Measurements from ENCODE around the gene ZNF219.

The ZNF219 gene

GRCh38 chr14:21102521-21103410 lies 4.3 kb upstream of the ZNF219 start:
- DNase-seq (ENCODE audit: low read depth, low spot score), result no peak

- DNase-seq (ENCODE audit: low read depth, low spot score), result no peak
These were observed 3.5 kb upstream of the ZNF219 start for GRCh38 chr14:21101802-21102413.

- DNase-seq (ENCODE audit: low read depth, low spot score), result no peak
These were observed 2.5 kb upstream of the ZNF219 start, which contains the start of gene TMEM253 for GRCh38 chr14:21100931-21101330. Gene TMEM253, plus strand, starts transcription at chr14:21101066. Its CDS starts 278 bp downstream, at chr14:21101344.

GRCh38 chr14:21099596-21099985 lies 1.1 kb upstream of the ZNF219 start:
- DNase-seq (ENCODE audit: low read depth, low spot score), result no peak

GRCh38 chr14:21098892-21099595 lies 589 bp upstream of the ZNF219 start:
- DNase-seq (ENCODE audit: low read depth, low spot score), result no peak

GRCh38 chr14:21097636-21098075 lies 799 bp downstream of the ZNF219 start:
- DNase-seq (ENCODE audit: low read depth, low spot score), result no peak

GRCh38 chr14:21096978-21097635 lies 1.3 kb downstream of the ZNF219 start:
- DNase-seq (ENCODE audit: low read depth, low spot score), result no peak

- DNase-seq (ENCODE audit: low read depth, low spot score), result no peak
These were observed 2.0 kb downstream of the ZNF219 start for GRCh38 chr14:21096438-21096837.

- DNase-seq (ENCODE audit: low read depth, low spot score), result no peak
These were observed 2.8 kb downstream of the ZNF219 start for GRCh38 chr14:21095430-21096205.

- no peak for DNase-seq (ENCODE audit: low read depth, low spot score)
These were observed 4.4 kb downstream of the ZNF219 start for GRCh38 chr14:21093769-21094681.

- DNase-seq (ENCODE audit: low read depth, low spot score), result no peak
These were observed 5.4 kb downstream of the ZNF219 start for GRCh38 chr14:21093018-21093417.

GRCh38 chr14:21092273-21093011 lies 6.0 kb downstream of the ZNF219 start:
- DNase-seq (ENCODE audit: low read depth, low spot score), result no peak

GRCh38 chr14:21091821-21092272 lies 6.6 kb downstream of the ZNF219 start:
- no peak for DNase-seq (ENCODE audit: low read depth, low spot score)

- DNase-seq (ENCODE audit: low read depth, low spot score), result no peak
These were observed 7.4 kb downstream of the ZNF219 start for GRCh38 chr14:21090940-21091663.

- no peak for DNase-seq (ENCODE audit: low read depth, low spot score)
These were observed 8.1 kb downstream of the ZNF219 start for GRCh38 chr14:21090194-21090939.

- DNase-seq (ENCODE audit: low read depth, low spot score), result no peak
These were observed 8.6 kb downstream of the ZNF219 start for GRCh38 chr14:21089877-21090193.

- DNase-seq (ENCODE audit: low read depth, low spot score), result no peak
These were observed 9.2 kb downstream of the ZNF219 start for GRCh38 chr14:21089271-21089670.

- no peak for DNase-seq (ENCODE audit: low read depth, low spot score)
These were observed 9.8 kb downstream of the ZNF219 start for GRCh38 chr14:21088687-21089086.
